ENCODE measurements around the gene TSSK1B. TPM values are rescaled to one million over a fixed set of nuclear protein-coding genes. Genes with fewer than 3 reads are reported as not detected.

Gene TSSK1B
- total RNA-seq, 4 donors from 2014 or later: 0.44 to 3.5 (median 0.76) TPM

DNA sequence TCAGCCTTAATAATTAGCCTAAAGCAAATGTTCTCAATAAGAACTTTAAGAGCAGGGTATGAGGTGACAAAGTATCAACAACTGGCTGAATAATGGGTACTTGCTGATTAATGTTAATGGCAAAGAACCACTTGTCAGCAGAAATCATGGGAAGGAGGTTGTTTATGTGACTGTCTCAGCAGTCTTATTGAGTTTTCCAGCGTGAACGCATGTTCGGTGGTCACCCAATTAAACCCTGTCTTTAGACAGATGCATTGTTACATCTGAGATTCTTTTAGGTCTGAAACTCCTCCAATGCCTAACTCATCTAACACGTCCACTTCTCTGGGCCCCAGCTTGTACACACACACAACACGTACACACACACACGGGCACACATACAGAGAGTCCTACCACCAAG is 18.2 kb upstream of the TSSK1B start:
- H3K9me3 ChIP-seq: no peaks in the 10 kb centered on the region
- H3K36me3 ChIP-seq: no peaks in the 10 kb centered on the region
- no peaks in the 10 kb centered on the region for H3K4me1 ChIP-seq
- 92 to 93% methylated on average over 6 of the region's 6 CpGs for WGBS, 2 donors
- H3K27ac ChIP-seq: no peak overlapping the region
- no peak overlapping the region for H3K4me3 ChIP-seq
- TF ChIP-seq, protein P1, sequence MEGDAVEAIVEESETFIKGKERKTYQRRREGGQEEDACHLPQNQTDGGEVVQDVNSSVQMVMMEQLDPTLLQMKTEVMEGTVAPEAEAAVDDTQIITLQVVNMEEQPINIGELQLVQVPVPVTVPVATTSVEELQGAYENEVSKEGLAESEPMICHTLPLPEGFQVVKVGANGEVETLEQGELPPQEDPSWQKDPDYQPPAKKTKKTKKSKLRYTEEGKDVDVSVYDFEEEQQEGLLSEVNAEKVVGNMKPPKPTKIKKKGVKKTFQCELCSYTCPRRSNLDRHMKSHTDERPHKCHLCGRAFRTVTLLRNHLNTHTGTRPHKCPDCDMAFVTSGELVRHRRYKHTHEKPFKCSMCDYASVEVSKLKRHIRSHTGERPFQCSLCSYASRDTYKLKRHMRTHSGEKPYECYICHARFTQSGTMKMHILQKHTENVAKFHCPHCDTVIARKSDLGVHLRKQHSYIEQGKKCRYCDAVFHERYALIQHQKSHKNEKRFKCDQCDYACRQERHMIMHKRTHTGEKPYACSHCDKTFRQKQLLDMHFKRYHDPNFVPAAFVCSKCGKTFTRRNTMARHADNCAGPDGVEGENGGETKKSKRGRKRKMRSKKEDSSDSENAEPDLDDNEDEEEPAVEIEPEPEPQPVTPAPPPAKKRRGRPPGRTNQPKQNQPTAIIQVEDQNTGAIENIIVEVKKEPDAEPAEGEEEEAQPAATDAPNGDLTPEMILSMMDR (IDR thresholded peaks at IDR 0.05): no peak
- no peak for TF ChIP-seq POLR2A (IDR thresholded peaks at IDR 0.05)
- TF ChIP-seq EP300 (IDR thresholded peaks at IDR 0.05): no peak
- DNase-seq (ENCODE audit: low spot score in 2 of 2): no peak
- no peaks in the 10 kb centered on the region for H3K27me3 ChIP-seq

DNA sequence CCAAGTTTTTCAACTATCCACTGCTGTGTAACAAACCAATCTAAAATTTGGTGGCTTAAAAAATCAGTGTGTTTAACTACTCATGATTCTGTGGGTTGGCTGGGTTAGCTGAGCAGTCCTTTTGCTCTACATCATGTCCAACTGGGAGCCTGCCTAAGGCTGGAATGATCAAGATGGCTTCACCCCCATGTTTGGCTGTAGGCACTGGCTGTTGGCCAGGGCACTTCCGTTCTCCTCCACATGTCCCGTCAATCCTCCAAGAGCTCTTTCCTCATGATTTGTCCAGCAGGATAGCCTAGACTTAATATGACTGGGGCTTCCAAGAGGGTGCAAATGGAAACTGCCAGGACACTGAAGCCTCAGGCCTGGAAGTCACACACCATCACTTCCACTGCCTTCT is 17.0 kb upstream of the TSSK1B start:
- TF ChIP-seq, protein P1 (IDR thresholded peaks at IDR 0.05): no peak
- TF ChIP-seq EP300 (IDR thresholded peaks at IDR 0.05): no peak
- TF ChIP-seq POLR2A (IDR thresholded peaks at IDR 0.05): no peak
- Histone ChIP-seq H3K36me3 (no peaks in the 10 kb centered on the region), H3K27me3 (no peaks in the 10 kb centered on the region), H3K27ac (no peak overlapping the region), H3K4me3 (no peak overlapping the region), H3K9me3 (no peaks in the 10 kb centered on the region), H3K4me1 (no peaks in the 10 kb centered on the region)
- WGBS, 2 donors: 71 to 78% methylated on average over 2 of the region's 2 CpGs
- no peak for DNase-seq (ENCODE audit: low spot score in 2 of 2)

DNA sequence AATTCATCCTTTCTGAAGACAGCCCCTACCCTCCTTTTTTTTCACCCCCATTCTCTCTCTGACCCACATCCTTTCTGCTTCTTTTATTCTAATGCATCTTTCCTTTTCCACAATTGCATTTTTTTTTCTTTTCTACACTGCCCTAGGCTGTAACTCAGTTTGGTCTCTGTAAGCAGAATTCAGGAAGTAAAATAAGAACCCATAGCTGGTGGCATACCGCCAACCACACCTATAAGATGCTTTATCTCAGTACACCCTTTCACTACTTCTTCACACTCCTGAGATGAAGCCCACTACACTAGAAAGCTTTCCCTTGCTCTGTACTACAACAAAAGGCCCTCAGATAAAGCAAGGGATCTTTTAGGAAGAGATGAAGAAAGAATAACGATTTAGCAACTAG is 16.1 kb upstream of the TSSK1B start:
- DNase-seq (ENCODE audit: low spot score in 2 of 2): no peak
- no peaks in the 10 kb centered on the region for H3K4me1 ChIP-seq
- H3K27me3 ChIP-seq: no peaks in the 10 kb centered on the region
- H3K27ac ChIP-seq: no peak overlapping the region
- H3K36me3 ChIP-seq: no peaks in the 10 kb centered on the region
- TF ChIP-seq, protein P1 (IDR thresholded peaks at IDR 0.05): no peak
- TF ChIP-seq EP300 (IDR thresholded peaks at IDR 0.05): no peak
- TF ChIP-seq POLR2A (IDR thresholded peaks at IDR 0.05): no peak
- WGBS, 2 donors: 17 to 23% methylated on average over 2 of the region's 2 CpGs
- no peaks in the 10 kb centered on the region for H3K9me3 ChIP-seq
- no peak overlapping the region for H3K4me3 ChIP-seq

DNA sequence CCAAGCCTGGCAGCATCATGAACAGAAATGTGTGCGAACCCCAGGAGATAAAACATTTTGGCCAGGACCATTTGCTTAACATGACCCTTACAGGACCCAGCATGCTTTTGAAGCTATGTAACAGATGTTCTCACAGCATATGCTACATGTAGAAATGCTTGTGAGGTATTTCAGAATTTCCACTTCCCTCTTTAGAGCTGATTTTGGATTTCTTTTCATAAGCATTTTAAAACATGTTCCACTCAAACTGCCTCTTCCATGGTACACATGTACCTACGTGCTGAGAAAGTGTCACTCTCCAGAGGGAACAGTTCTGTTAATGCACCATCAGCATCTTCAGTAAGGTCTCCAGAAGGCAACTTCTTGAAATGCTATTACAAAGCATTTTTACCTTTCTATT is 15.7 kb upstream of the TSSK1B start:
- H3K27ac ChIP-seq: no peak overlapping the region
- 62 to 76% methylated on average over 2 of the region's 2 CpGs for WGBS, 2 donors
- no peaks in the 10 kb centered on the region for H3K27me3 ChIP-seq
- no peak overlapping the region for H3K4me3 ChIP-seq
- no peak for TF ChIP-seq POLR2A (IDR thresholded peaks at IDR 0.05)
- TF ChIP-seq, protein P1 (IDR thresholded peaks at IDR 0.05): no peak
- no peak for TF ChIP-seq EP300 (IDR thresholded peaks at IDR 0.05)
- H3K36me3 ChIP-seq: no peaks in the 10 kb centered on the region
- DNase-seq (ENCODE audit: low spot score in 2 of 2): no peak
- H3K4me1 ChIP-seq: no peaks in the 10 kb centered on the region
- peaks cover 0 to 4% (median 0%) of the 10 kb centered on the region in 4 donors for H3K9me3 ChIP-seq

DNA sequence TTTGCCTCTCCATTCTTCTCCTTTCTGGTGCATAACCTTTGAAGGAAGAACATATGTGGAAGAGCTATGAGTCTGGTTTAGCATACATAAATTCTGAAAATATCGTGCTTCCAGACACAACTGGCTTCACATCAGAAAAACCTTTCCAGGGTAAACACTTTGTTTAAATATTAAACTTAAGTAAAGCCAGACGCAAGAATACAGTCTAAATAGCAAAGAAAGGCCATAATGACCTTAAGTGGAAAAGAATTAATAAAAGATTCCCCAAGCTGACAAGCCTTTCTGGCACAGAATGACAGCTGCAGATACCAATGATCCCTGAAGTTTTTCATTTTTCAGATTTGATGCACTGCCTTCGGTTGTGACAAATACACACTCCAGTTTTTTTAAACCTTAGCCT is 13.5 kb upstream of the TSSK1B start:
- H3K4me3 ChIP-seq: no peak overlapping the region
- H3K9me3 ChIP-seq: peaks cover 0 to 7% (median 0%) of the 10 kb centered on the region in 4 donors
- TF ChIP-seq EP300 (IDR thresholded peaks at IDR 0.05) (no peak), POLR2A (IDR thresholded peaks at IDR 0.05) (no peak)
- TF ChIP-seq, protein P1 (IDR thresholded peaks at IDR 0.05): no peak
- WGBS, 2 donors: 61 to 63% methylated on average over 3 of the region's 3 CpGs
- no peaks in the 10 kb centered on the region for H3K4me1 ChIP-seq
- H3K27ac ChIP-seq: no peak overlapping the region
- no peaks in the 10 kb centered on the region for H3K36me3 ChIP-seq
- no peak for DNase-seq (ENCODE audit: low spot score in 2 of 2)
- no peaks in the 10 kb centered on the region for H3K27me3 ChIP-seq
